Spleen (tissue), 7 donors: ENCODE results near the gene KIAA0825.

Source experiments
- CTCF ChIP-seq, 11 experiments: fragments of 200-600 bp in 7 of 11; fragments of 450-650 bp in 4 of 11; sonication (generic) in 4 of 11; IDR thresholded peaks in 8 of 11; conservative IDR thresholded peaks in 3 of 11; 1 replicate in 7 of 11; 2 replicates in 4 of 11; pipeline versions ENCODE4 v1.4.0 to v1.8.0; 2016 to 2021; ENCODE audit warnings: antibody characterized with exemption in 11 of 11, inconsistent platforms in 4 of 11, mild to moderate bottlenecking in 1 of 11
- POLR2A ChIP-seq, 3 donors: fragments of 450-650 bp; IDR thresholded peaks; one replicate each; pipeline ENCODE4 v1.5.1; 2017; ENCODE audit warnings: antibody characterized with exemption in 3 of 3, mild to moderate bottlenecking in 1 of 3
- POLR2AphosphoS5 ChIP-seq, 3 donors: sonication (generic); formaldehyde crosslinking; IDR thresholded peaks; one replicate each; pipeline ENCODE4 v1.5.1; 2017; ENCODE audit warnings: antibody characterized with exemption in 3 of 3
- donor health status: DM: no; HTN: no; CAD: no; lungs with moderate emphysema.
- donor health status: DM: no; HTN: no; CAD: no.
- donor health status: DM: no; HTN: no; CAD: no.

DNA sequence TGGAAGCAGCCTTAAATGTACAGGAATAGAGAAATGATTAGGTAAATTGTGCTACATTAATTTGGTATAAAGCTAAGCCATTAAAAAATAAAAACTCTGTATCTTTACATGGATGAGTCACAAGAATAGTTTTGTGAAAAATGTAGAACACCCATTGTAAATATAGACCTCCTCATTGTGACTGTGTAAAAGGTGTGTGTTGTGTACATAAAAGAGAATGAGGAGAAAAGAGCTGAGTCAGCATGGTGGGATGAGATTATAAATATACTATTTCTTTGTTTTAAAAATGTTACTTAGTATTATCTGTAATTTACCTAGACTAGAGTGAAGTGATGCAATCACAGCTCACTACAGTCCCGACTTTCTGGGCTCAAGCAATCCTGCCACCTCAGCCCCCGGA lies 250.5 kb downstream of the KIAA0825 start:
- TF ChIP-seq CTCF (IDR thresholded peaks at IDR 0.05 in 8 of 11, conservative IDR thresholded peaks at IDR 0.05 in 3 of 11) (no peak), POLR2A (IDR thresholded peaks at IDR 0.05) (no peak), POLR2AphosphoS5 (IDR thresholded peaks at IDR 0.05) (no peak)
